Stimulated activated CD8-positive, alpha-beta memory T cell treated with anti-CD3 and anti-CD28 coated beads, Interleukin-4, amount 100 ng/mL, for 1 hour (primary cell): ENCODE results near the gene PEMT.
"Not testable (repeated sequence)": the region's sequence is repeated elsewhere in the genome, so short reads cannot be mapped to it uniquely, and the experiment has no call there.

Source experiments
- DNase-seq, 2 donors: peaks; one replicate each; pipeline ENCODE4 v3.0.0-alpha.2; 2020; ENCODE audit warnings: low read depth in 2 of 2, low spot score in 1 of 2

The PEMT gene

GRCh38 chr17:17591355-17592298, at the start of gene PEMT:
TSS of gene PEMT (minus strand) at chr17:17591708. CDS start at chr17:17591626, 82 bp downstream.
- peak; percentile 86 to 87 for DNase-seq

GRCh38 chr17:17639661-17640270, 48.3 kb upstream of the PEMT start:
- DNase-seq, result not testable (repeated sequence)

DNA sequence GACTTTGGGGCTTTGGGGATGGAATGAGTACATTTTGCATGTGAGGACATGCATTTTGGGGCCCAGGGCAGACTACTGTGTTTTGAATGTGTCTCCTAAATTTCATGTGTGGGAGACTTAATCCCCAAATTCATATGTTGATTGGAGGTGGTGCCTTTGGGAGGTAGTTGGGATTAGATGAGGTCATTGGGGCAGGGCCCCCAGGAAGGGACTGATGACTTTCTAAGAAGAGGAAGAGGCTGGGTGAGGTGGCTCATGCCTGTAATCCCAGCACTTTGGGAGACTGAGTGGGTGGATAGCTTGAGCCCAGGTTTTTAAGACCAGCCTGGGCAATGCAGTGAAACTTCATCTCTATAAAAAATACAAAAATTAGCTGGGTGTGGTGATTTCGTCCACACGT, 47.0 kb upstream of the PEMT start:
- no peak for DNase-seq

DNA sequence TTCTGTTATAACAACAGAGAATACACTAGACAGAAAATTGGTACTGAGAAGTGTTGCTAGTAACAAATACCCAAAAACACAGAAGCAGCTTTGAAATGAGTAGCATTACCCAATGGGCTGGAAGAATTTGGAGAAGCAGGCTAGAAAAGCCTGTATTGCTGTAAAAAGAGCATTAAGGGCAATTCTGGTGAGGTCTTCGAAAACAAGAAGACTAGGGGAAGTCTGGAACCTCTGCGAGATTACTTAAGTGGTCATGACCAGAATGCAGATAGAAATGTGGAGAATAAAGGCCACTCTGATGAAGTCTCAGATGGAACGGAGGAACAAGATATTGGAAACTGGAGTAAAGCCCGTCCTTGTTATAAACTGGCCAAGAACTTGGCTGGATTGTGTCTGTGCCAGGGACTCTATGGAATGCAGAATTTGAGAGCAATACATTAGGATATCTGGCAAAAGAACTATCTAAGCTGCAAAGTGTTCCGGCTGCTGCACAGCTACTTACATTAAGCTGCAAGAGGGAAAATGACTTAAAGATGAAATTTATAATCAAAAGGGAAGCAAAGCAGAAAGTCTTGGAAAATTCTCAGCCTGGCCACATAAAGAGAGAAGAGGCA, 44.9 kb upstream of the PEMT start:
- no peak for DNase-seq

DNA sequence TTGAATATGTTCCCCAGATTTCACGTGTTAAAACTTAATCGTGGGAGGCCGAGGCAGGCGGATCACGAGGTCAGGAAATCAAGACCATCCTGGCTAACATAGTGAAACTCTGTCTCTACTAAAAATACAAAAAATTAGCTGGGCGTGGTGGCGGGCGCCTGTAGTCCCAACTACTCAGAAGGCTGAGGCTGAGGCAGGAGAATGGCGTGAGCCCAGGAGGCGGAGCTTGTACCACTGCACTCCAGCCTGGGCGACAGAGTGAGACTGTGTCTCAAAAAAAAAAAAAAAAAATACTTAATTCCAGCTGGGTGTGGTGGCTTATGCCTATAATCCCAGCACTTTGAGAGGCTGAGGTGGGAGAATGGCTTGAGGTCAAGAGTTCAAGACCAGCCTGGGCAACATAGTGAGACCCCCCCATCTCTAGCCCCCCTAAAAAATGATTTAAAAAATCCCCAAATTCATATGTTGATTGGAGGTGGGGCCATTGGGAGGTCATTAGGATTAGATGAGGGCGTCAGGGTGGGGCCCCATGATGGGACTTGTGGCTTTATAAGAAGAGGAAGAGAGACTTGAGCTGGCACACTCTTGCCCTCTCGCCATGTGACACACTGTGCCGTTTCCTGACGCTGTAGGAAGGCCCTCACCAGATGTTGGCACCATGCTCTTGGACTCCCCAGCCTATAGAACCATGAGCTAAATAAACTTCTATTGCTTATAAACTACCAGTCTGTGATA, 44.2 kb upstream of the PEMT start:
- DNase-seq, result not testable (repeated sequence)

DNA sequence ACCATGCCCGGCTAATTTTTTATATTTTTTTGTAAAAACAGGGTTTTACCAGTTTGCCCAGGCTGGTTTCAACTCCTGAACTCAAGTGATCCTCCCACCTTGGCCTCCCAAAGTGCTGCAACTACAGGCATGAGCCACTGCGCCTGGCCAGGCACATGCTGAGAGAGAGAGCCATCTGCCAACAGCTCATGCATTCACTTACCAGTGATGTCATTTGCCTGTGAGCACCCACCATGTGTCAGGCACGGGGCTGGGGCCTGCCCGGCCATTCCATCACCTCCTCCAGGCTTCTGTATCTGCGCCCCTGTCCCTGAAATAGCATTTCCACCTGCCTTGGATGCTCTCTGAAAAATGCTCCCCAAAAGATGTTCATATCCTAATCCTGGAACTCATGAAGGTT, 43.6 kb upstream of the PEMT start:
- DNase-seq, result no peak

GRCh38 chr17:17633310-17633709, 41.8 kb upstream of the PEMT start:
- DNase-seq, result no peak

GRCh38 chr17:17632690-17633089, 41.2 kb upstream of the PEMT start:
- not testable (repeated sequence) for DNase-seq

DNA sequence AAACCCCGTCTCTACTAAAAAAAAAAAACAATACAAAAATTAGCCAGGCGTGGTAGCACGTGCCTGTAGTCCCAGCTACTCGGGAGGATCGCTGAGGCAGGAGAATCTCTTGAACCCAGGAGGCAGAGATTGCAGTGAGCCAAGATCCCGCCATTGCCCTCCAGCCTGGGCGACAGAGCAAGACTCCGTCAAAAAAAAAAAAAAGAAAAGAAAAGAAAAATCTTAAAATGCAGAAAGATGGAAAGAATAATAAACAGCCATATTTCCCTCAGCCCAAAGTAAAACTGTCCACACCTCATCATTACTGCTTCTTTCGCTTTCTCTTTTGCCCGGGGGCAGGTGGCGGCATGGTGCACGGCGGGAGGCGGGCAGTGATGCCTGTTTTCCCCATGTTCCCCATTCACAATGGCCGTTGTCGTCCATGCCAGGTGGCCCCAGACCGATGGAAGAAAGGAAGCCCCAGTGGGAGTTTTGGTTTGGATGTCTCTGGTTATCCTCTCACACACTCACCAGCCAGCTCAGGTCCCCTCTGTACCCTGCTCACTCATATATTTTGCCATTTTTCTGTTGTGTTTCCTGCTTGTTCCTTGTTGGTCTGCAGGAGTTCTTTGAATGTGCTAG, 37.0 kb upstream of the PEMT start:
- DNase-seq, result peak in 1 of 2 donors; percentile 6

DNA sequence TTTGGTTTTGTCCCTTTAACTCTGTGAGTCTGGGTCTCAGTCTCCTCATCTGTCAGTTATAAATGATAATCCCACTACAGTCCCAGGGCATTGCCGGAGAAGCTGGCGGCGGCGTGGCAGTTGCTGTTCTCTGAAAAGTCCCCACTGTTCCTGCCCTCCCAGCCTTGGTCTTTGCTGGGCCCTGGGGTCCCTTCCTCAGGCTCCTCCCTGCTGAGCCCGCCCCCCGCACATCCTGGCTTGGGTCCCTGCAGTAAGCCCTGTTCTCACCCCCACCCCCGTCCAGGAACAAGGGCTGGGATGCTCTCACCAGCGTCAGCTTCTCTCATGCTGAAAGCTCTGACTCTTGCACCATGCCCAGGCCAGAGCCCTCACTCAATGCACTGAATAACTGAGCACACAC, 35.3 kb upstream of the PEMT start:
- DNase-seq, result no peak

DNA sequence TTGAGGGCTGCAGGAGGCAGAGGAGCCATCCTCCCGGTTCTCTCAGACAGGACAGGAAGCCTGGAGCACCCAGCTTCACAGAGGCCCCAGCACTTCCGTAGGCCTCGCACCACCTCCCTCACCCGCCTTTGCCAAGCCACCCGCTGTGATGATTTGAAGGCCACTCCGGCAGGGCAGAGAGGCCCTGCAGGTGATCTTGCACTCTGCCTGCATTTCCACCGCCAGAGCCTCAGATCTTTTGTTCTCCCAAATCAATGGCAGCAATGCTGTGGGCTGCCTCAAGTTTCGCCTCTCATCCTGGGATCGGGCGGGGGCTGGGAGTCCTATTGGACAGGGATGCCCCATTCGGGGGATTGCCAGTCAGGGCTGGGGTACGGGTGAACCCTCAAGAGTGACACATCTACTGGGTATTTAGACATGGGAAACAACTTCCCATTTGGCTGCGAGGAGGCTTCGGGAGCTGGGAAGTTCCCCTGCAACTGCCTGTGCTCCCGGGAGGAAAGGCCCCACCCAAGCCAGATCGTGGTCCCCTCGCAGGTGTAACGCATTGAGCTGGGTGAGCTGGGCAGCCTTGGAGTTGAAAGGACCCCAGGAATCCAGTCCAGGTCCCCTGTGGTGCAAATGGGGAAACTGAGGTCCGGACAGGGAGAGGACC, 34.8 kb upstream of the PEMT start:
- DNase-seq, result no peak

GRCh38 chr17:17624741-17625140, 33.2 kb upstream of the PEMT start:
- no peak for DNase-seq

DNA sequence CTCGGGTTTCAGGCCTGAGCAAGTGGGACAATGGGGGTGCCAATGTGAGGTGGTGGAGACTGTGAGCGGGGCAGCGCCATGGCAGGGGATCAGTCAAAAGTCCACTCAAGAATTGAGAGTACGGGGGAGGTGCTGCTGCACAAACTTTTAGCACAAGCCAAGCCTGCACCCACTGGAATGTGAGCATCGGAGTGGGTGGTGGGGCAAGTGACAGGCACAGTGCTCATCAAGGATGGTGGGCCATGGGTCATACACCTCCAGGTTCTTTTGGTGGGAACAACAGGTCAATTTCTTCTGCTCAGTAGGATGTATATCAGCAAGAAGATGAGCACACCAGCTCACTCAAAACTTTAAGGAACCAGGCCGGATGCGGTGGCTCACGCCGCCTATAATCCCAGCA, 32.4 kb upstream of the PEMT start:
- DNase-seq, result no peak

DNA sequence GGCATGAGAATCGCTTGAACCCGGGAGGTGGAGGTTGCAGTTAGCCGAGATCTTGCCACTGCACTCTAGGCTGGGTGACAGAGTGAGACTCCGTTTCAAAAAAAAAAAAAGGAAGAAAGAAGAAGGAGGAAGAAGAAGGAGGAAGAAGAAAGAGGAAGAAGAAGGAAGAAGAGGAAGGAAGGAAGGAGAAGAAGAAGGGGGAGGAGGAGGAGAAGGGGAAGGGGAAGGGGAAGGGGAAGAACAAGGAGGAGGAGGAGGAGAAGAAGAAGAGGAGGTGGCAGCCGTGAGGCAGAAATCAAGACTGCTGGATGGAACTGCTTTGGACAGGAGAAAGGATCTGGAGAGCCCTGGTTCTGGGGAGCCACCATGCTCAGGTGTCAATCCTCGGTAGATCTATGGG, 29.7 kb upstream of the PEMT start:
- DNase-seq, result no peak

- DNase-seq, result no peak
Measured at GRCh38 chr17:17613708-17614114, 22.2 kb upstream of the PEMT start.

- no peak for DNase-seq
Measured at GRCh38 chr17:17612085-17613022, 20.8 kb upstream of the PEMT start.

GRCh38 chr17:17609121-17609520, 17.6 kb upstream of the PEMT start:
- DNase-seq, result no peak

GRCh38 chr17:17606416-17607000, 15.0 kb upstream of the PEMT start:
- DNase-seq, result no peak

DNA sequence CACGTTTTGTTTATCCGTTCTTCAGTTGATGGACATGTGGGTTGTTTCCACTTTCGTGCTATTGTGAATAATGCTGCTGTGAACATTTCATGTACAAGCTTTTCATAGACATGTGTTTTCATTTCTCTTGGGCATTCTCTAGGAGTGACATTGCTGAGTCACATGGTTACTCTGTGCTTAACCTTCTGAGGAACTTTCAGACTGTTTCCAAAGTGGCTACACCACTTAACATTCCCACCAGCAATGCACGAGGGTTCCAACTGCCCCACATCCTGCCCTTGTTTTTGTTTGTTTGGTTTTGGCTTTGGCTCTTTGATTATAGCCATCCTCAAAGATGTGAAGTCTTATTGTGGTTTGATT, 14.2 kb upstream of the PEMT start:
- DNase-seq, result no peak
